Measurements from ENCODE around the gene FBXW4.
A peak's percentile ranks its signal among the peaks of the same experiment; 100 is the strongest.

GRCh38 chr10:101595591-101596433 is 99.2 kb downstream of the FBXW4 start:
- TF ChIP-seq ZNF214 (tag by site-specific recombination; IDR thresholded peaks at IDR 0.05; ENCODE audit: borderline replicate concordance): no peak
- TF ChIP-seq, protein P1, sequence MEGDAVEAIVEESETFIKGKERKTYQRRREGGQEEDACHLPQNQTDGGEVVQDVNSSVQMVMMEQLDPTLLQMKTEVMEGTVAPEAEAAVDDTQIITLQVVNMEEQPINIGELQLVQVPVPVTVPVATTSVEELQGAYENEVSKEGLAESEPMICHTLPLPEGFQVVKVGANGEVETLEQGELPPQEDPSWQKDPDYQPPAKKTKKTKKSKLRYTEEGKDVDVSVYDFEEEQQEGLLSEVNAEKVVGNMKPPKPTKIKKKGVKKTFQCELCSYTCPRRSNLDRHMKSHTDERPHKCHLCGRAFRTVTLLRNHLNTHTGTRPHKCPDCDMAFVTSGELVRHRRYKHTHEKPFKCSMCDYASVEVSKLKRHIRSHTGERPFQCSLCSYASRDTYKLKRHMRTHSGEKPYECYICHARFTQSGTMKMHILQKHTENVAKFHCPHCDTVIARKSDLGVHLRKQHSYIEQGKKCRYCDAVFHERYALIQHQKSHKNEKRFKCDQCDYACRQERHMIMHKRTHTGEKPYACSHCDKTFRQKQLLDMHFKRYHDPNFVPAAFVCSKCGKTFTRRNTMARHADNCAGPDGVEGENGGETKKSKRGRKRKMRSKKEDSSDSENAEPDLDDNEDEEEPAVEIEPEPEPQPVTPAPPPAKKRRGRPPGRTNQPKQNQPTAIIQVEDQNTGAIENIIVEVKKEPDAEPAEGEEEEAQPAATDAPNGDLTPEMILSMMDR (tag by site-specific recombination; IDR thresholded peaks at IDR 0.05): no peak
- 0 out of 2 replicates have a peak, but pooled peaks have one; percentile 23 for TF ChIP-seq ZBTB8A (tag by site-specific recombination; IDR thresholded peaks at IDR 0.05)
- 0 out of 2 replicates have a peak, but pooled peaks have one; percentile 34 for TF ChIP-seq ZNF184 (tag by site-specific recombination; IDR thresholded peaks at IDR 0.05)
- TF ChIP-seq, protein P2, sequence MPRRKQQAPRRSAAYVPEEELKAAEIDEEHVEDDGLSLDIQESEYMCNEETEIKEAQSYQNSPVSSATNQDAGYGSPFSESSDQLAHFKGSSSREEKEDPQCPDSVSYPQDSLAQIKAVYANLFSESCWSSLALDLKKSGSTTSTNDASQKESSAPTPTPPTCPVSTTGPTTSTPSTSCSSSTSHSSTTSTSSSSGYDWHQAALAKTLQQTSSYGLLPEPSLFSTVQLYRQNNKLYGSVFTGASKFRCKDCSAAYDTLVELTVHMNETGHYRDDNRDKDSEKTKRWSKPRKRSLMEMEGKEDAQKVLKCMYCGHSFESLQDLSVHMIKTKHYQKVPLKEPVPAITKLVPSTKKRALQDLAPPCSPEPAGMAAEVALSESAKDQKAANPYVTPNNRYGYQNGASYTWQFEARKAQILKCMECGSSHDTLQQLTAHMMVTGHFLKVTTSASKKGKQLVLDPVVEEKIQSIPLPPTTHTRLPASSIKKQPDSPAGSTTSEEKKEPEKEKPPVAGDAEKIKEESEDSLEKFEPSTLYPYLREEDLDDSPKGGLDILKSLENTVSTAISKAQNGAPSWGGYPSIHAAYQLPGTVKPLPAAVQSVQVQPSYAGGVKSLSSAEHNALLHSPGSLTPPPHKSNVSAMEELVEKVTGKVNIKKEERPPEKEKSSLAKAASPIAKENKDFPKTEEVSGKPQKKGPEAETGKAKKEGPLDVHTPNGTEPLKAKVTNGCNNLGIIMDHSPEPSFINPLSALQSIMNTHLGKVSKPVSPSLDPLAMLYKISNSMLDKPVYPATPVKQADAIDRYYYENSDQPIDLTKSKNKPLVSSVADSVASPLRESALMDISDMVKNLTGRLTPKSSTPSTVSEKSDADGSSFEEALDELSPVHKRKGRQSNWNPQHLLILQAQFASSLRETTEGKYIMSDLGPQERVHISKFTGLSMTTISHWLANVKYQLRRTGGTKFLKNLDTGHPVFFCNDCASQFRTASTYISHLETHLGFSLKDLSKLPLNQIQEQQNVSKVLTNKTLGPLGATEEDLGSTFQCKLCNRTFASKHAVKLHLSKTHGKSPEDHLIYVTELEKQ (tag by site-specific recombination; IDR thresholded peaks at IDR 0.05; ENCODE audit: borderline replicate concordance): peak; percentile 58; the same call in 1 of the 2 replicates
